ENCODE data around the gene RAB26. TPM values are rescaled to one million over a fixed set of nuclear protein-coding genes. Genes with fewer than 3 reads are reported as not detected.
A peak's percentile ranks its signal among the peaks of the same experiment; 100 is the strongest.

The RAB26 gene
- polyA plus RNA-seq, 1 donor from 2014 or later, result 4.9 TPM

DNA sequence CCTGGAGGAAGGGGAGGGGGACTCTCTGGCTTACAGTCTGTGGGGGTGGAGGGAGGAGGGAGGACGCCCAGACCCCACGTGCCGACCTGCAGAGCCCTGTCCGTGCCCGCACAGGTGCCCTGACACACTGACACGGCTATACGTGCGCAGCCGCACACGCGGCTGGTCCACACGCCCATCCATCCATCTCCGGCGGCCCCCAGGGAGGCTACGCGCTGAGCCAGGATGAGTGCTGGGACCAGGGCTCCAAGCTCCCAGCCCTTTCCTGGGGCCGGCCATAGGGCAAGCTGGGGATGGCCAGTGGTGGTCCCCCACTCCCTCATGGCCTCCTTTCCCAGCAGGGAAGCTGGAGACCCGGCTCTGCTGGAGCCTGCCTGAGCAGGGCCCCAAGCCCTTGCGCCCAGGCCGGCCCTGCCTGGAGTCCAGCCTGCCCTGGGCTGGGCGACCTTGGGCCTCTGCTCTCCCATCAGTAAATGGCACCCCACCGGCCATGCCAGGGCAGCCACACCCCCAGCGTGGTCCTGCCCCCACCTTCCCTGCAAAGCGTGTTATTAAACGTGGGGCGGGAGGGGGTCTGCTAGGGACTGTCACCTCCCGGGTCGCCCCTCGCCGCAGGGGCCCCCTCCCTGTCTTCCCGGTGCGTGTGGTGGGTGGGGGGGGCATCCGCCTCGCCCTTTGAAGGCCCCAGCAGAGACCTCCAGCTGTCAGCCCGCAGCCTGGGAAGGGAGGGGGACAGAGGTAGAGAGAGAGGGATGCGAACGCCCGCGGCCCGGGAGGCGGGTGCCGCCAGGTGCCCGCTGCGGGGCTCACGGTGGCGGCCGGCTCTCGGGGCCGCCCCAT lies 47.1 kb downstream of the RAB26 start:
- Histone ChIP-seq H2AFZ (ENCODE audit: low read depth, low read length) (no peak overlapping the region), H3K27me3 (ENCODE audit: insufficient read depth, low read depth, low read length) (peaks cover 3% of the 10 kb centered on the region)

DNA sequence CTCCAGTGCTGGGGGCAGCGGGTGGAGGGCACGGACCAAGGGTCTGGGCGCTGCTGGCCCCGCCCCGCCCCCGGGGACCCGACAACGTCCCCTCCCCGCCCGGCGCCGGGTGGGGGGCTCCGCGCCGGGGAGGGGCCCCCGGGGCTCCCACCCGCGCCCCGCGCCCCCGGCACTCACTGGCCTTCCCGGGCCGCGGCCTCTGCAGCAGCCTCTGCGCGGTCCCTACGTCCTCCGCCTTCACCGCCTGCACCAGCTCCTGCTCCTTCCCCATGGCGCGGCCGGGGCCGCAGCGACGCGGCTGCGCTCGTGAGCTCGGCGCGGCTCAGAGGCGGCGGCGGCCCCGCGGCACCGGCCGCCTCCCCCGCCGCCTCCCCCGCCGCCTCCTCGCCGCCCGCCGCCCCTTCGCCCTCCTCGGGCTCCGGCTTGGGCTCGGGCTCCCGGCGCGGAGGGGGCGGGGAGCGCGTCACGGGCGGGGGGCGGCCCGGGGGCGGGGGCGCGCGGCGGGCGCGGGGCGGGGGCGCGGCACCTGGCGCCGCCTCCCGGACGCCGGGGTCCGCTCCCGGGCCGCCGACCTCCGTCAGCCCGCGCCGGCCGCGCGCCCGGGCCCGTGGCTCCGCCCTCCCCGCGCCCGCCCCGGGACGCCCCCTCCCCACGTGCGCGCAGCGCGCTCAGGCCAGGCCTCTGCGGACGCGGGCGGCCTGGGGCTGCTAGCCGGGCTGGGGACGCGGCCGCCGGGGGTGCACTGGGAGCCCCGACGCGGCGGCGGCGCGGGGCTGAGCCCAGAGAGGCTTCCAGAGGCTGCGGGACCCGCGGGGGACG lies 47.9 kb downstream of the RAB26 start, which contains the start of gene CASKIN1:
CASKIN1 (minus strand) TSS at position 444 of the 819 bp plus-strand sequence; CDS start at position 271, 173 bp downstream.
- Histone ChIP-seq H3K4me2 (ENCODE audit: low read length) (peak within 1 kb of the TSS; percentile 80), H3K36me3 (ENCODE audit: insufficient read depth, low read length) (no peaks in the 10 kb centered on the region), H4K20me1 (ENCODE audit: insufficient read depth) (no peaks in the 10 kb centered on the region), H2AFZ (ENCODE audit: low read depth, low read length) (no peak within 1 kb of the TSS), H3K27ac (ENCODE audit: low read length) (no peak within 1 kb of the TSS), H3F3A (ENCODE audit: insufficient read depth, low read length, poor library complexity, severe bottlenecking) (no peaks in the 10 kb centered on the region), H3K79me2 (replicated peaks; ENCODE audit: insufficient read depth, low read length) (peaks cover 2% of the 10 kb centered on the region), H3K4me3 (ENCODE audit: low read length) (peak within 1 kb of the TSS; percentile 76), H3K9me2 (ENCODE audit: insufficient read depth, low read length) (no peaks in the 10 kb centered on the region), H3K27me3 (ENCODE audit: insufficient read depth, low read depth, low read length) (peaks cover 3% of the 10 kb centered on the region), H3K9ac (ENCODE audit: low read length) (peak within 1 kb of the TSS; percentile 73), H3K9me3 (ENCODE audit: low read length) (no peaks in the 10 kb centered on the region)
- TF ChIP-seq POLR2AphosphoS5 (IDR thresholded peaks at IDR 0.05) (no peak), MXI1 (conservative IDR thresholded peaks at IDR 0.05; ENCODE audit: poor library complexity, severe bottlenecking) (no peak), TAF1 (IDR thresholded peaks at IDR 0.05; ENCODE audit: low read depth) (no peak), SMC3 (conservative IDR thresholded peaks at IDR 0.05; ENCODE audit: poor library complexity) (no peak)

More for the DNA sequence above, 47.1 kb downstream of the RAB26 start:
- no peaks in the 10 kb centered on the region for H3K9me3 ChIP-seq (ENCODE audit: low read length)
- no peaks in the 10 kb centered on the region for H3K36me3 ChIP-seq (ENCODE audit: insufficient read depth, low read length)
- H3K27ac ChIP-seq (ENCODE audit: low read length), result no peak overlapping the region
- peaks cover 2% of the 10 kb centered on the region for H3K79me2 ChIP-seq (replicated peaks; ENCODE audit: insufficient read depth, low read length)
- H4K20me1 ChIP-seq (ENCODE audit: insufficient read depth), result no peaks in the 10 kb centered on the region
- TF ChIP-seq MXI1 (conservative IDR thresholded peaks at IDR 0.05; ENCODE audit: poor library complexity, severe bottlenecking) (peak; percentile 47), RAD21 (conservative IDR thresholded peaks at IDR 0.05) (no peak)
- TF ChIP-seq, protein P1, sequence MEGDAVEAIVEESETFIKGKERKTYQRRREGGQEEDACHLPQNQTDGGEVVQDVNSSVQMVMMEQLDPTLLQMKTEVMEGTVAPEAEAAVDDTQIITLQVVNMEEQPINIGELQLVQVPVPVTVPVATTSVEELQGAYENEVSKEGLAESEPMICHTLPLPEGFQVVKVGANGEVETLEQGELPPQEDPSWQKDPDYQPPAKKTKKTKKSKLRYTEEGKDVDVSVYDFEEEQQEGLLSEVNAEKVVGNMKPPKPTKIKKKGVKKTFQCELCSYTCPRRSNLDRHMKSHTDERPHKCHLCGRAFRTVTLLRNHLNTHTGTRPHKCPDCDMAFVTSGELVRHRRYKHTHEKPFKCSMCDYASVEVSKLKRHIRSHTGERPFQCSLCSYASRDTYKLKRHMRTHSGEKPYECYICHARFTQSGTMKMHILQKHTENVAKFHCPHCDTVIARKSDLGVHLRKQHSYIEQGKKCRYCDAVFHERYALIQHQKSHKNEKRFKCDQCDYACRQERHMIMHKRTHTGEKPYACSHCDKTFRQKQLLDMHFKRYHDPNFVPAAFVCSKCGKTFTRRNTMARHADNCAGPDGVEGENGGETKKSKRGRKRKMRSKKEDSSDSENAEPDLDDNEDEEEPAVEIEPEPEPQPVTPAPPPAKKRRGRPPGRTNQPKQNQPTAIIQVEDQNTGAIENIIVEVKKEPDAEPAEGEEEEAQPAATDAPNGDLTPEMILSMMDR (IDR thresholded peaks at IDR 0.05; ENCODE audit: poor library complexity, severe bottlenecking), result no peak
- no peaks in the 10 kb centered on the region for H3K9me2 ChIP-seq (ENCODE audit: insufficient read depth, low read length)
- no peaks in the 10 kb centered on the region for H3F3A ChIP-seq (ENCODE audit: insufficient read depth, low read length, poor library complexity, severe bottlenecking)
- peak overlapping the region; percentile 76 for H3K4me3 ChIP-seq (ENCODE audit: low read length)
- H3K9ac ChIP-seq (ENCODE audit: low read length), result peak overlapping the region; percentile 73
- H3K4me2 ChIP-seq (ENCODE audit: low read length), result peak overlapping the region; percentile 80

DNA sequence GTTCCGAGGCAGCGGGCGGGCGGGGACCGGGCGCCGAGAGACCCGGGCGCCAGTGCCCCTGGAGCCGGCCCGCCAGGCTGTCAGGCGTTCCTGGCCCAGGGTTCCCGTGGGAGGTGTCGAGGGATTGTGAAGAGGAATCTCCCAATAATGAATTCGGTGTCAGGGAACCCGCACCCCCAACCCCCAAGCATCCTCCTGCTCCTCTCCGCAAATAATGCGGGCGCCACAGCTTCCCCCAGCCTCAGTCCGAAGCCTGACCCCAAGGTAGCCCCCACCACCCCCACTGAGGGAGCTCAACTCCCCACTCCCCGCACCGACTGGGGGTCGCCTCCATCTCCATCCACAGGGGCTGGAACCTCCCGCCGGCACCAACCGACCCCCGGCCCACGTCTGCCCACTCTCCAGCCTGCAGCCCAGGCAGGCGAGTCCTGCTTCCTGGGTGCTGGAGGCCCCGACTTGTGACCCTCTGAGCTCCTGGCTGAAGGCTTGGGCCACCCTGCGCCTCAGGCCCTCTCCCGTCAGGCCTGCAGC lies 48.6 kb downstream of the RAB26 start:
- TF ChIP-seq TAF1 (IDR thresholded peaks at IDR 0.05; ENCODE audit: low read depth), result no peak
- no peak for TF ChIP-seq SMC3 (conservative IDR thresholded peaks at IDR 0.05; ENCODE audit: poor library complexity)
- no peak for TF ChIP-seq EZH2 (IDR thresholded peaks at IDR 0.05; ENCODE audit: borderline replicate concordance, insufficient read depth, low read length, poor library complexity, severe bottlenecking)
- TF ChIP-seq EP300 (conservative IDR thresholded peaks at IDR 0.05; ENCODE audit: poor library complexity, severe bottlenecking), result no peak
- no peak for TF ChIP-seq POLR2AphosphoS5 (IDR thresholded peaks at IDR 0.05)
- TF ChIP-seq MXI1 (conservative IDR thresholded peaks at IDR 0.05; ENCODE audit: poor library complexity, severe bottlenecking), result no peak
- no peak for TF ChIP-seq RAD21 (conservative IDR thresholded peaks at IDR 0.05)
- TF ChIP-seq, protein P1 (IDR thresholded peaks at IDR 0.05; ENCODE audit: poor library complexity, severe bottlenecking), result no peak
- TF ChIP-seq, protein P2, sequence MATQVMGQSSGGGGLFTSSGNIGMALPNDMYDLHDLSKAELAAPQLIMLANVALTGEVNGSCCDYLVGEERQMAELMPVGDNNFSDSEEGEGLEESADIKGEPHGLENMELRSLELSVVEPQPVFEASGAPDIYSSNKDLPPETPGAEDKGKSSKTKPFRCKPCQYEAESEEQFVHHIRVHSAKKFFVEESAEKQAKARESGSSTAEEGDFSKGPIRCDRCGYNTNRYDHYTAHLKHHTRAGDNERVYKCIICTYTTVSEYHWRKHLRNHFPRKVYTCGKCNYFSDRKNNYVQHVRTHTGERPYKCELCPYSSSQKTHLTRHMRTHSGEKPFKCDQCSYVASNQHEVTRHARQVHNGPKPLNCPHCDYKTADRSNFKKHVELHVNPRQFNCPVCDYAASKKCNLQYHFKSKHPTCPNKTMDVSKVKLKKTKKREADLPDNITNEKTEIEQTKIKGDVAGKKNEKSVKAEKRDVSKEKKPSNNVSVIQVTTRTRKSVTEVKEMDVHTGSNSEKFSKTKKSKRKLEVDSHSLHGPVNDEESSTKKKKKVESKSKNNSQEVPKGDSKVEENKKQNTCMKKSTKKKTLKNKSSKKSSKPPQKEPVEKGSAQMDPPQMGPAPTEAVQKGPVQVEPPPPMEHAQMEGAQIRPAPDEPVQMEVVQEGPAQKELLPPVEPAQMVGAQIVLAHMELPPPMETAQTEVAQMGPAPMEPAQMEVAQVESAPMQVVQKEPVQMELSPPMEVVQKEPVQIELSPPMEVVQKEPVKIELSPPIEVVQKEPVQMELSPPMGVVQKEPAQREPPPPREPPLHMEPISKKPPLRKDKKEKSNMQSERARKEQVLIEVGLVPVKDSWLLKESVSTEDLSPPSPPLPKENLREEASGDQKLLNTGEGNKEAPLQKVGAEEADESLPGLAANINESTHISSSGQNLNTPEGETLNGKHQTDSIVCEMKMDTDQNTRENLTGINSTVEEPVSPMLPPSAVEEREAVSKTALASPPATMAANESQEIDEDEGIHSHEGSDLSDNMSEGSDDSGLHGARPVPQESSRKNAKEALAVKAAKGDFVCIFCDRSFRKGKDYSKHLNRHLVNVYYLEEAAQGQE (IDR thresholded peaks at IDR 0.05; ENCODE audit: borderline replicate concordance), result no peak
- H3K9ac ChIP-seq (ENCODE audit: low read length), result peak overlapping the region; percentile 50
- H2AFZ ChIP-seq (ENCODE audit: low read depth, low read length), result no peak overlapping the region
- H3K4me2 ChIP-seq (ENCODE audit: low read length), result no peak overlapping the region
- H3K27me3 ChIP-seq (ENCODE audit: insufficient read depth, low read depth, low read length), result peaks cover 3% of the 10 kb centered on the region
- H4K20me1 ChIP-seq (ENCODE audit: insufficient read depth), result no peaks in the 10 kb centered on the region
- no peaks in the 10 kb centered on the region for H3K9me3 ChIP-seq (ENCODE audit: low read length)
- no peaks in the 10 kb centered on the region for H3K36me3 ChIP-seq (ENCODE audit: insufficient read depth, low read length)
- peaks cover 2% of the 10 kb centered on the region for H3K79me2 ChIP-seq (replicated peaks; ENCODE audit: insufficient read depth, low read length)
- no peaks in the 10 kb centered on the region for H3F3A ChIP-seq (ENCODE audit: insufficient read depth, low read length, poor library complexity, severe bottlenecking)
- no peaks in the 10 kb centered on the region for H3K9me2 ChIP-seq (ENCODE audit: insufficient read depth, low read length)
- no peak overlapping the region for H3K27ac ChIP-seq (ENCODE audit: low read length)
- peak overlapping the region; percentile 51 for H3K4me3 ChIP-seq (ENCODE audit: low read length)
